HG03457 (cell line): ENCODE data around the gene GUCY2C.
A peak's percentile ranks its signal among the peaks of the same experiment; 100 is the strongest.

ENCODE experiments used
- ATAC-seq: cut with Tn5 transposase; IDR thresholded peaks from one replicate; pipeline ENCODE4 v1.9.1; 2021; ENCODE audit warnings: moderate number of reproducible peaks; ENCODE audit not compliant: unreplicated experiment

Gene GUCY2C

GRCh38 chr12:14629832-14630710 lies 66.3 kb downstream of the GUCY2C start:
- ATAC-seq, result peak; percentile 74

GRCh38 chr12:14628771-14629170 lies 67.6 kb downstream of the GUCY2C start:
- no peak for ATAC-seq

GRCh38 chr12:14621826-14622225 lies 74.6 kb downstream of the GUCY2C start:
- peak; percentile 79 for ATAC-seq

GRCh38 chr12:14619741-14620501 lies 76.5 kb downstream of the GUCY2C start:
- ATAC-seq, result peak; percentile 63

- ATAC-seq, result no peak
Observed at GRCh38 chr12:14618983-14619382, 77.4 kb downstream of the GUCY2C start.

- ATAC-seq, result no peak
Observed at GRCh38 chr12:14614704-14615121, 81.7 kb downstream of the GUCY2C start.

GRCh38 chr12:14613718-14614117 lies 82.7 kb downstream of the GUCY2C start:
- peak; percentile 94 for ATAC-seq

GRCh38 chr12:14612898-14613445 lies 83.4 kb downstream of the GUCY2C start:
- ATAC-seq, result no peak

GRCh38 chr12:14612250-14612649 lies 84.1 kb downstream of the GUCY2C start:
- ATAC-seq, result no peak

- ATAC-seq, result no peak
Observed at GRCh38 chr12:14611640-14612203, 84.7 kb downstream of the GUCY2C start.

- no peak for ATAC-seq
Observed at GRCh38 chr12:14607568-14607967, 88.8 kb downstream of the GUCY2C start.

GRCh38 chr12:14605401-14605989 lies 90.9 kb downstream of the GUCY2C start:
- no peak for ATAC-seq

- no peak for ATAC-seq
Observed at GRCh38 chr12:14601692-14602478, 94.5 kb downstream of the GUCY2C start.

- ATAC-seq, result no peak
Observed at GRCh38 chr12:14597480-14597879, 98.9 kb downstream of the GUCY2C start.

GRCh38 chr12:14591719-14592118 lies 104.7 kb downstream of the GUCY2C start:
- ATAC-seq, result no peak

GRCh38 chr12:14589169-14590004 lies 107.0 kb downstream of the GUCY2C start:
- no peak for ATAC-seq

- ATAC-seq, result no peak
Observed at GRCh38 chr12:14588571-14588970, 107.8 kb downstream of the GUCY2C start.

GRCh38 chr12:14578646-14579045 lies 117.8 kb downstream of the GUCY2C start:
- no peak for ATAC-seq

- ATAC-seq, result no peak
Observed at GRCh38 chr12:14577344-14577743, 119.1 kb downstream of the GUCY2C start.
